GM18511 (cell line): ENCODE results near the gene WDR64.

Experiments
- ATAC-seq: cut with Tn5 transposase; IDR thresholded peaks from one replicate; pipeline ENCODE4 v1.9.1; 2021; ENCODE audit warnings: mild to moderate bottlenecking, moderate library complexity; ENCODE audit not compliant: unreplicated experiment

WDR64 gene

DNA sequence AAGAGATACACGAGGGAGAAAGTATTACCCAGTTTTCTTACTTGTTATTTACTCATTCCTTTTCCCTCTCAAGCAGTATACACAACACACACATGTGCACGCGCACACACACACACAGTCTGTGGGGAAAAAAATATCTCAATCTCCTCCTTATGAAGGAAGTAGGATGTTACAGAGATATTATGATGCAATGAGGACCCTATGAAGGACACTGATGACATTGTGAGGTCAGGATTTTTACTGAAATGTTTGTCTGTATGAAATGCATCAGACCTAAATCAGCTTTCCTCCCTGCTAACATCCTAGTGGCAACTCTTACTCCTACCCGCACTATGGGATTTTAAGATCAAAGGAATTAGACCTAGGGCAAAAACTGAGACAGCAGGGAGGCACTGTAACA lies at the start of gene WDR64:
Gene WDR64, plus strand, starts transcription at position 270 of the 400 bp plus-strand sequence. CDS start 204 bp downstream, outside the sequence.
- no peak for ATAC-seq

DNA sequence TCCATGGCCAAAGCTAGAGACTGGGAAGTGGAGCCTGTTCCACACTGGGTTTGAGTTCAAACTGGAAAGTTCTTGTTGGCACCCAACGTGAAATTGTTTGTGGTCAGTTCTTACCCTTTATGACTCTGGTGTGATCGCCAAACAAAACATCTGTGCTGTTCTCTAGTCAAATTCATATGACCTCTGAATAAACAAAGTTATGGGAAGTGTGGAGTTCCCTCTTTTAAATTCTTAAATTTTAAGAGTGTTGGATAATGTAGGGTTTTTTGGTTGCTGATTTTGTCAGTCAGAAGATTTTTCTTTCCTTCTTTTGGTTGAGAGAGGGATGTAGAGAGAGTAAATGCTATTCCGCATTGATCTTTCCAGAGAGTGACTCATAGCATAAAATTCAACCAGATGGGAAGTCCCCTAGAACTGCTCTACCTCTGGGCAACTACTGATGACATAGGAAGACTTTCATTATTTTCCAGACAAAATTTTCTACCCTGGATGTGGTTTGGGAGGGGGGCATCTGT lies 48.3 kb upstream of the WDR64 start:
- ATAC-seq = no peak

DNA sequence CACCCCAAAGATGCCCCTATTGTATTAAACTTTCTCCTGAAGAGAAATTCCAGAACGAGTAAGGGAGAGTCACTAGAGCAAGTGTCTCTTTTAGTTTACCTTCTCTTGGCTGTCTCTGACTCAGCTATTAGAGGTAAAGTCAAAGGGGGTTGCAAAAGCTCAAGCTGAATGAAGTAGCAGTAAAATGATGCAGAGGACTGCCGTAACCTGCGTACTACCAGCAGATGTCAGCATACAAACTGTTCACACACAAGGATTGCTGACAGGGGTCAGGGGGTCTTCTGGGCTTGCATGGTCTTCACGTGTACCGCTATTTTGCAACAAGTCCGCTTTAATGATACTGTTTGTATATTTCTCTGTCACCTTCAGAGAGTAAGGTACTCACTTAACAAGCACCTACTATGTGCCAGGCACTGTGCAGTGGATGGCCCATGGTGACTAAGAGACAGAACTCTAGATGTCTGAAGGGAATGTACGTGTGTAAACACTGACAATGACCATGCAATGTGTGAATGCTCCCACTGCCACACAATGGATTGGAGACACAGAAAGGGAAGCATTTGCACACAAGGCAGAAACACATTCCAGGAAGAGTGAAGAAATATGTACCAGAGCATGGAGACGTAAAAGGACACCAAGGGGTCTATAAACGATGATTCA lies 46.8 kb upstream of the WDR64 start:
- no peak for ATAC-seq

DNA sequence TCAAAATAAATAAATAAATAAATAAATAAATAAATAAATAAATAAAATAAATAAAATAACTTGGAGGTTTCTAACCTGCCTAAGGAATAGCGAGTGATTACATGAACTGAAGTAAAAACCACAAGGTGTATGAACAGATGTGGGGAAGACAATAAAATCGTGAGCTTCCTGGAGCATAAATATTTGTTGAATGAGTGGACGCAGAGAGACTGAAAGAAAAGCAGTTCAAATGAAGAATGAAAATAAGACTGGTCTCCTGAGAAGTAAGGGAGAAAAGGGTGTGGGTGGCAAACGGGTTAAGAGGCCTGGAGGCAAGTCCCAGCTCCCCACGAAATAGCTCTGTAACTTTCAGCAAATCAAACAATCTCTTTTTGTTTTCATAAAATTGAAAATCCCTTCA lies 45.5 kb upstream of the WDR64 start:
- no peak for ATAC-seq

DNA sequence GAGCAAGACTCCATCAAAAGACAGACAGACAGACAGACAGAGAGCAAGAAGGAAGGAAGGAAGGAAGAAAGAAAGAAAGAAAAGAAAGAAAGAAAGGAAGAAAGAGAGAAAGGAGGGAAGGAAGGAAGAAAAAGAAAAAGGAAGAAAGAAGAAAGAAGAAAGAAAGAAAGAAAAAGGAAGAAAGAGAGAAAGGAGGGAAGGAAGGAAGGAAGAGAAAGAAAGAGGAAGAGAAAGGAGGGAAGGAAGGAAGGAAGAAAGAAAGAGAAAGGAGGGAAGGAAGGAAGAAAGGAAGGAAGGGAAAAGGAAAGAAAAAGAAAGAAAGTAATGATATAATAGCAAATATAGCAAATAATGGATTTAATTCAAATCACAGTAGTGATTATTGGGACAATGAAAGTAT lies 44.6 kb upstream of the WDR64 start:
- no peak for ATAC-seq

DNA sequence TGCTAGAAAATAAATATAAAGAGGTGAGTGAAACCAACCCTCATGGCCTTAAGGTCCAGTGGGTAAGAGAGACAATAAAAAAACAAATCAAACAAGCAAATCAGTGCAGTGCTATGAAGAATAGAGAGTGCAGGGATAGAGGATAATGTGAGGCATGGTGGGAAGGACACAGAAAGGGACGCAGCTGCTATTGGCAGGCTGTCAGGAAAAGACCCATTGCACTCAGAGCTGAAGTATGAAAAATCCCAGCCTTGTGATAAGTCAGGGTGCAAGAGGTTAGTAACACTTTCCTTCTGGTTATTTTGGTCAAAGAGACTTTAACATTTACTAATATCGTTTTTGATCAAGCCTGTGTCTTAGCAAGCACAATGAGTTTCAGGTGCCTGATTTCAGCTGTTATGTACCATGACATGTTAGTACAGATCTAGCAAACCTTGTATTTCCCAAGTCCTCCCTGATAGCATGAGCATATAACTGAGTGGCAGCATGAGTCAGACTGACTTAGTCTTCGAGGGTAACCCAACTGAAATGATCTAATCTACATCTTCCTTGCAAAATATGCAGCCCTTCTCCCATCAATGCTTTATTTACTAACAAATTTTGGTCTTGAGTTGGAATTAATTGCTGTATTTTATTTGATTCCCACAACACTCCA lies 43.6 kb upstream of the WDR64 start:
- no peak for ATAC-seq

DNA sequence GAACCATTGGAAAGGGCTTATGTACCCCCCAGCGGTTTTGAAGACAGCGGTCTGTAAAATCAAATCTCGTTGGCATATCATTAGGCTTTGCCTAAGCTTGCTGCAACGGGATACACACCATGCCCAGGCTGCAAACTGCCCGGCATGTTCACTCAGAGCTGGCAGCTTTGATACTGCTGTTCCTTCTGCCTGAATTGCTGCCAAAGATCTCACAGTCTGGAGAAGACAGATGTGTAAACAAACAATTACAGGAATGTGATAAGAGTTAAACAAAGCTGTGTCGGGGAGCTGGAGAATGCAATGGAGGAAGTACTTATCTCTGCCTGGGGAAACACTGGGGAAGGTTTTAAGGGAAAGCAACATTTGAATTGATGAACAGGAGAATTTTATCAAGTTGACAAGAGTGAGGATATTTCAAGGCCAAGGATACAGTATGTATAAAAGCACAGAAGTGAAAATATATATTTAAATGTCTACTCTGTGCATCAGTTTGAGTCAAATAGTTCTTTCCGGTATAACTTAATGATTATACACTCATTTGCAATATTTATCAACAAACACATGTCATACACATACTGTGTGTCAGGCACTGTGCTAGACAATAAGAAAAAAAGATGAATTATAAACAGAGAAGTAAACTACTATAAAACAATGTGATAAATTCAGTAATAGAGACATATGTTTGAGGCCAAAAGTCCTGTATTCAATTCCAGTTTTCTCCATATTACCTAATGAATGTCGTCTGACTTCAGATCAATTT lies 41.8 kb upstream of the WDR64 start:
- no peak for ATAC-seq

DNA sequence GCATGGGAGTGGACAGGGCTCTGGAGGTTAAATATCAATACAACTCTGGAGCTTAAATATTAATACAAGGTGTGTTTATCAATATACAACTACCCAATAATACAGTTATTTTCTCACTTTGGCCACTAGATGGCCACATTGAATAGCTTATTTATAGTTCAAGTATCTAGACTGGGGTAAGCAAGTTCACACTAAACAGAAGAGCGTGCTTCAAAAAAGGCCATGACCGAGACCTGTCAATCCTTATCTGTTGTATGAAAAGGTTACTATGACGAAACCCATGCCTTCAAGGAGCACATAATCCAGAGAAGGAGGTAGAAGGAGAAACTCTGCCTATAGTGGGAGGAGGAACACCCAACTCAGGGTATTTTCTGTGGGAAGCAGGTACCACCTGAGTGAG lies 41.0 kb upstream of the WDR64 start:
- ATAC-seq = peak; percentile 88

DNA sequence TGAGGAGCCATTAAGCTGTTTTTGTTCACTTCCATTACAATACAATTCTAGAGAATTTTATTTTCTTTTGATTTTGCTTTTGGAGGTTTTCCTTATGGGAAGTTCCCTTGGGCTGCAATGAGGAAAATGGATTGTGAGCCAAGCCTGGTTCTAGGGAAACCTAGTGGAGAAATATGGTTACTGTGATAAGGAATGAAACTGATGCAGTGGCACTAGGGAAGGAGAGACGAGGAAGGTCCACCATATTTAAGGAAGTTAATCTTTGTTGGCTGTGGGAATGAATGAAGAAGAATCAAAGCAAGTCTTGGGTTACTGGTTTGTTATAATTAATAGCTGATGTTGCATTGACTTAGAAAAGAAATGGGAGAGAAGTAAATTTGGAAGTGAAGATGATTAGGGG lies 40.3 kb upstream of the WDR64 start:
- ATAC-seq = no peak

DNA sequence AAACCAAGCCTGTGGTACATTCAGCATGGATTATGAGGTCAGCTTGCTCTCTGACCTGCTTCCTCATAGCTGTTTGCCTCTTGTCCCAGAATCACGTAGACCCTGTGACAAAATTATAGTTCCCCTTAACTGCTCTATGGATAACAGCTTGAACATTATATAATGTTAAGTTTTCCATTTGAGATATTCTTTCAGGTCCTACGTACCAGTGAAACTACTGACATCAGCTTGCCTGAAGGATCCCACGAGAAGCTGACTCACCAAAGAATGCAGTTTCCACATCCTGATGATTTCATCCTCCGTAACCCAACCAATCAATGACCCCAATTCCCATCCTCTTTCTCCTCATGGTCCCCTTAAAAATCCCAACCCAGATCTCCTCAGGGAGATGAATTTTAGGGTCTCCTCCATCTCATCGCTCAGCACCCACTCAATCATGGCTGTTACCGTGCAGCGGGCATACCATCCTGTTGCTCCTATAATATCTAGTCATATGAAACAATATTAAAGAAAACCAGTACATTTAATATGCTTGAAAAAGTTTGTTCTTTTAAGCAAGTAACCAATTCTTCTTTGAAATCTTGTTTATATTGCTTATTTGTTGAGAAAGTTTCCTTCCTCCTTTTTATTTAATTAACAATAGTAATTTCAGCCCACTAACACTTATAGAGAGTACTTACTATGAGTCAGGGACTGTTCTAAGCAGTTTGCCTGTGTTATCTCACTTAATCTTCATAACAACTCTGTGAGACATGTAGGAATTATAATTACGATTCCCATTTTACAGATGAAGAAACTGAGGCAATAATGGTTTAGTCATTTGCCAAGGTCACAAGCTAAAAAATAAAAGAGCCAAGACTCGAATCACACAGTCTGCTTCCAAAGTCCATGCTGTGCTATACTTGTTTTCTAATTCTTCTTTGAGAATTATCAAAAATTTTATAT lies 39.3 kb upstream of the WDR64 start:
- no peak for ATAC-seq

DNA sequence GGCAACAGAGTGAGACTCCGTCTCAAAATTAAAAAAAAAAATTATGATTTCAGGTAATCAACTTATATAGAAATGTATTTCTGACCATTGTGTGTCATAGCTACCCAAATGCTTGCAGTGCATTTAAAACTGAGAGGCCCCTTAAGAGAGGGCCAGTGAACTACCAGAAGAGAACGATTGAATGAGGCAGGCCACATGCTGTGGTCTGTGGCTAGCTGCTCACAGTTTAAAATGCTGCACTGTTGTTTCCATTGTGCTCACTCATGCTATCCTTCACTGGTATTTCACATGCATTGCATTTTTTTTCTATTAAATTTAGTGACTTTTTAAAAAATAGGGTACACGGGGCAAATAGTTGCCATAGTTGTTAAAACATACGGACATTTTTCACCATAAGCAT lies 37.9 kb upstream of the WDR64 start:
- ATAC-seq = no peak

DNA sequence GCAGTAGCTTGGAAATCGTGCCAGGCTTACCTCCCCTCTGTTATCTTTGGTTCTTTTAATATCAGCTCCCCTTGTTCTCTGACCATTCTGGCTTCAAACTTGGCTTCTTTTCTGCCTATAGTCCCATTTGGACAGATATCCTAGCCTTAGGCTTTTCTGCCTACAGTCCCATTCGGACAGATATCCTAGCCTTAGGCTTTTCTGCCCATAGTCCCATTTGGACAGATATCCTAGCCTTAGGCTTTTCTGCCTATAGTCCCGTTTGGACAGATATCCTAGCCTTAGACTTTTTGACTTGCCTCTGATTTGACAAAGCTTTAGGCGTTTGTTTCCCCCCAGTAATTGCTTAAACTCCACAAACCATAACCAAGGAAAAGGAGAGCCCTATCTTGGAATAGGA lies 37.5 kb upstream of the WDR64 start:
- ATAC-seq = no peak

DNA sequence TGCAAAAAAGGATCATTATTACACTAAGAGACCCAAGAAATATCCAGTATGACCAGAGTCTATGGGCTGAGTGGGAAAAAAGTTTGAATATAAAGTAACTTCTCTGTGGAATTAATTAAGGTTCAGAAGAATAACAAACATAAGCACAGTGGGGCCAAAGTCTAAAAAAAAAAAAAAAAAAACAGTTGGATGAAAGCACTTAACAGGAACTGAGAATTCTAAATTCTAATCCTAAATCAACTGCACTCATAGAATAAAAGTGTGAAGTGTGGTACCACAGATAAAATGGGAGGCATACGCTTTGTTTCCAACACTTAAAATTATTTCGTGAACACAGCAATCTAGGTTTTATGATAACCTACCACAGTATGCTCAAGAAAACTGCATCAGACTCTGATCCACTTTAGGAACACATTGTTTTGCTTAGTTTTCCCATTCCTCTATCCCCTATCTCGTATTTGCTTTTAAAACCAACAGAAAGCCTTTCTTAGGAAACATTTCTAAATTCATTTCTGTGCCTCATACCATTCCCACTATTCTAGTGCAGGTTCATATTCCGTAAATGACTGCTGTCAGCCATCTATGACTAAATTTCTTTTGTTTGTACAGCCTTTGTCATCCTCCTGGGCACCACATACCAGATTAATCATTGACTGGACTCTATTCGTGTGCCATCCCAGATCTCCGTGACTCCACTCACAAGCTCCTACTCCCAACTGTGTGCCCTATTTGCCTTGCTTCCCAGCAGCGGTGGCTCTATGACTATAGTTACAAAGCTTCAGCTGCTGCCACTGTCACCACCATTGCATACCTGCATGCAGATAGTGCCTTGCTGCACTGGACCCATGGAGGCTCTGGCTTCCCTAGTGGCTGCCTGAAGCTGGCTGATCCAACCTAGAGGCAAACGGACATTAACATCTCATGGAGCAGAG lies 36.8 kb upstream of the WDR64 start:
- no peak for ATAC-seq

DNA sequence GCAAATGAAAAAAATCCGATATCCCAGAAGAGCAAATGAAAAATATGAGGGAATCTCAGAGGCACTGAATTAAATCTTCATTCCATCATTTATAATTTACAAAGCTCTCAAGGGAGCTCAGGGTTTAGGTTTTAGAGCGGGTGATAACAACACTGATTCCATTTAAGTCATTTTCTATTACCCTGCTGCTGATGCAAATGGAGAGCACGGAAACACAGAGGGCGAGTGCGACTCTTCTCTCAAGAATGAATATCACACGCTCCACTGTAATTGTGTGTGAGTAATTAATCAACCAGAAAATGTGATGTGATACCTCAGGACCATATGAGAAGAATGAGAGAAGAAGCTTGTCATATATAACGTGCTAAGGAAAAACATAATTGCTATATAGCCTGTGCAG lies 34.7 kb upstream of the WDR64 start:
- ATAC-seq = no peak

DNA sequence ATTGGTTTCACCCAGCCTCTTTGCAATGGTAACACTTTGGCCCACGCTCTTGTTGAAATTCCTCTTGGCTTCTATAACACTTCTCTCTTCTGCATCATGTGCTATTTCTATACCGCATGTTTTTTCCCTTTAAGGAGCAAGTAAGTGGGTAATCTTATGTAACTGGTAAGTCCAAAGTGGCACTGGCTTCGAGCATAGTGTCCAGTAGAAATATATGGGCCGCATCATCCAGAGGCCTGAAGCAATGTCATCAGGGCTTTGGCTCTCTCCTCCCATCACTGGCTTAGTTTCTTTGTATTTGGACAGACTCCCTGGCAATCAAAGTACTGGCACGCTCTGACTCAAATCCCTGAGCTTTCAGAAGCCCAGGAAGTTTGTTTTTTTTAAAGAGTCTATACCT lies 29.4 kb upstream of the WDR64 start:
- no peak for ATAC-seq

DNA sequence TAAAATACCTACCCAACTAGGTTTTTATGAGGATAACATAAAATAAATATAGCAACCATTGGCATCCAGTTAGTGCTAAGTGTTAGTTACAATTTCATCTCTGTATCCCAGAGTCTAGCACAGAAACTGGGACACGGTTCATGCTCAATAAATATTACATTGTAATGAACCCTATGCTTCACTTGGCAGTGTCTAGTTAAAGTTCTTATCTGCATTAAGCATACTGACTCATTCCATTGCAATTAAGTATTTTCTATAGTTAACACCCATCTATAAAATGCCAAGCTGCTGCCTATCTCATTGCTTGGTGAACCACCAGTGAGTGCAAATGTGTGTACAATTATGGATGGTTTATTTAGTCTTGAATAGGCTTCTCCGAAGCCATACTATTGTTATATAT lies 27.1 kb upstream of the WDR64 start:
- no peak for ATAC-seq

DNA sequence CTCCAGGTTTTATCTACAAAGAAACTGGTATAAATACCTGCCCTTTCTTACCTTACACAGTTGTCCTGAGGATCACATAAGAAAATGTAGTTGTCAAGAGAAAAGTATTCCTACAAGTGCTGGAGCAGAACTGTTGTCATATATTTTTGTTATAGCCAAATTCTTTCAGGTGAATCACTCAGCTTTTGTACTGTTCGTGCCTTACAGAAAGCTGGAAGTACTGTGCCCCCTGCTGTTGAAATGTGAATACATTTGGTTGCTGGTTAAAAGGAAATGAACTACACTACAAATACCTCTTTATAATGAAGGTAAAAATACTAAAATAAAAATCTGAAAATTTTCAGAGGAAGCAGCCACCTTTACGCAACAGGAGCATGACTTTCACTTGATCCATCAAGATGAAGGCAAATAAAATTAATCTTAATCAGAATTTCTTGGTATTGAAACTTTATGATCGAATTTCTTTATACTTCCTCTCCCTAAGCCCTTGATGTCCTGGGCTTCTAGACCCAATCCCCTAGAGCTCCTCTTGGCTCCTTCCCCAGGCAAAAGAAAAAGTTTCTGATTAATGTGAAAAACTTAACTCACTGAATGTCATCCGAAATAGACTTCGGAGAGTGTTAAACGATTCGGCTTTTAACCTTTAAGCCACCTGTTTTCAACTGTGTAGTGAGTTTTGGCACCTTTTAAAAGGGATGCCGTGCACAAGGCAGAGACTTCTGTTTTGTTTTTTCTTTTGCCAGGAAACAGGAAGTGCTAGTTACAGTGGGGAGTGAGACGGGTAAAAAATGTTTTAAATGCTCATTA lies 24.4 kb upstream of the WDR64 start:
- ATAC-seq = peak; percentile 88

DNA sequence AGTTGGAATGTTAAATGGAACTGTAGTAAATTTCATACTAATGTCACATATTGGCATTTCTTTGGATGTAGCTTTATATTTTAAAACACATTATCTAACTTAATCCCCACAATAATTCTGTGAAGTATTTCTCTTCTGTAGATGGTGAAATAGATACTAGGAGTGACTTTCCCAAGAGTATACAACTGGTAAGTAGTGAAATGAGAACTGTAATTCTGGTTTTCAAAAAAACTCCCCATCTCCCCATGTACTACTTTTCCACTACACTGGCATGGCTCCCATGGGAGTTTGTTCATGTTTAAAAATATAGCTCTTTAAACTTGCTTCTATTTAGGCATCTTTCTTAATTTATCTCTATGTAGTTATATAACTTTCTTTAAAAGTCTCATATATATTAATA lies 22.1 kb upstream of the WDR64 start:
- no peak for ATAC-seq

DNA sequence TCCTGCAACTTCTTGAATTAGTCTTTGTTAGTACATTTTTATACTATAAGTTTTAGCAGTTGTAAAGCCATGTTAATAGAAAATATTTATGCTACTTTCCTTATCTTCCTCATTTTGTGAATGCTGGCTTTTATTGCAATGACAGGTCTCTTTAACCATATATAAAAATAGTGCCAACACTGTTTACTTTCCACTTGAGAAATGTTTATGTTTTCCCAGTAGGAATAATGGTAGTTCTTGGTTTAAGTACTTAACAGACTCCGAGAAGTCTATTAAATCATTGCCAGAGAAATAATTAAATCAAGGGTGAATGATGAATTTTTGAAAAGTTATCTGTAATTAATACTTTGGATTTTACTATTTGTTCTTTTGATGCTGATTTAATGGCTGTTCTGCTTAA lies 21.6 kb upstream of the WDR64 start:
- no peak for ATAC-seq
